Gastrocnemius medialis (tissue), 4 donors: ENCODE data around the gene GLIS2.

Experiments used
- POLR2A ChIP-seq, 2 donors: fragments of 450-650 bp; IDR thresholded peaks; one replicate each; pipeline ENCODE4 v1.6.1; 2017; ENCODE audit warnings: antibody characterized with exemption in 2 of 2, mild to moderate bottlenecking in 2 of 2, moderate library complexity in 2 of 2
- TF ChIP-seq, protein P1 (sequence below), 5 experiments: fragments of 450-650 bp in 3 of 5; fragments of 200-600 bp in 2 of 5; sonication (generic) in 2 of 5; IDR thresholded peaks in 4 of 5; conservative IDR thresholded peaks in 1 of 5; 1 replicate in 4 of 5; 2 replicates in 1 of 5; pipeline ENCODE4 v1.5.1; 2016 to 2019; ENCODE audit warnings: antibody characterized with exemption in 5 of 5, mild to moderate bottlenecking in 3 of 5, moderate library complexity in 3 of 5

DNA sequence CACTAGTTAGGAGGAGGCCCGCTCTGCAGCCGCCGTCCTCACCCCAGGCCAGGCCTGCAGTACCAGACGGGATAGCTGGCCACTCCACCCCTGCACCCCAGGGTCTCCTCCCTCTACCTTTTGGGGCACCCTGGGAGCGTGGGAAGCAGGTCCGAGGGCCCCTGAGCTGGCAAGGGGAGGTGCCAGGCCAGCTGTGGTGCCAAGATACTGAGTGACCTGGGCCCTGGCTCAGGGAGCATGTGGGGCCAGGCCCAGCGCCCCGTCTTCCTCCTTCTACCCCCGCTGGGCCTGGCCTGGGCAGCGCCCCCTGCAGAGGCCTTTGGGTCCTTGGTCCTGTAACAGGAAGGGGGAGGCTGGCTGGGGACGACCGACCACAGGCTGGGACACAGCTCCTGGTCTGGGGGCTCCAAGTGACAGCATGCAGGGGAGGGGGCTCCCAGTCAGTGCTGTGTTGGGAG, 22.3 kb downstream of the GLIS2 start:
- TF ChIP-seq, protein P1, sequence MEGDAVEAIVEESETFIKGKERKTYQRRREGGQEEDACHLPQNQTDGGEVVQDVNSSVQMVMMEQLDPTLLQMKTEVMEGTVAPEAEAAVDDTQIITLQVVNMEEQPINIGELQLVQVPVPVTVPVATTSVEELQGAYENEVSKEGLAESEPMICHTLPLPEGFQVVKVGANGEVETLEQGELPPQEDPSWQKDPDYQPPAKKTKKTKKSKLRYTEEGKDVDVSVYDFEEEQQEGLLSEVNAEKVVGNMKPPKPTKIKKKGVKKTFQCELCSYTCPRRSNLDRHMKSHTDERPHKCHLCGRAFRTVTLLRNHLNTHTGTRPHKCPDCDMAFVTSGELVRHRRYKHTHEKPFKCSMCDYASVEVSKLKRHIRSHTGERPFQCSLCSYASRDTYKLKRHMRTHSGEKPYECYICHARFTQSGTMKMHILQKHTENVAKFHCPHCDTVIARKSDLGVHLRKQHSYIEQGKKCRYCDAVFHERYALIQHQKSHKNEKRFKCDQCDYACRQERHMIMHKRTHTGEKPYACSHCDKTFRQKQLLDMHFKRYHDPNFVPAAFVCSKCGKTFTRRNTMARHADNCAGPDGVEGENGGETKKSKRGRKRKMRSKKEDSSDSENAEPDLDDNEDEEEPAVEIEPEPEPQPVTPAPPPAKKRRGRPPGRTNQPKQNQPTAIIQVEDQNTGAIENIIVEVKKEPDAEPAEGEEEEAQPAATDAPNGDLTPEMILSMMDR (IDR thresholded peaks at IDR 0.05 in 4 of 5, conservative IDR thresholded peaks at IDR 0.05 in 1 of 5), result no peak
- TF ChIP-seq POLR2A (IDR thresholded peaks at IDR 0.05), result no peak
